Measurements from ENCODE around the gene USP28. TPM values are rescaled to one million over a fixed set of nuclear protein-coding genes. Genes with fewer than 3 reads are reported as not detected.

Gene USP28
- total RNA-seq, 1 donor from 2014 or later, result 22.8 TPM

GRCh38 chr11:113907152-113907551, 31.8 kb upstream of the USP28 start:
- DNase-seq (ENCODE audit: low read depth), result no peak
- Histone ChIP-seq H3K4me3 (ENCODE audit: low read depth, low read length) (no peak overlapping the region), H3K36me3 (ENCODE audit: control insufficient read depth, insufficient read depth, low read length) (no peaks in the 10 kb centered on the region), H3K27me3 (ENCODE audit: control insufficient read depth, insufficient read depth, low read length) (no peaks in the 10 kb centered on the region)
- no peak for TF ChIP-seq CTCF (IDR thresholded peaks at IDR 0.05; ENCODE audit: insufficient read depth, low read length, poor library complexity, severe bottlenecking)

- no peaks in the 10 kb centered on the region for H3K36me3 ChIP-seq (ENCODE audit: control insufficient read depth, insufficient read depth, low read length)
- no peaks in the 10 kb centered on the region for H3K27me3 ChIP-seq (ENCODE audit: control insufficient read depth, insufficient read depth, low read length)
- DNase-seq (ENCODE audit: low read depth), result no peak
- no peak overlapping the region for H3K4me3 ChIP-seq (ENCODE audit: low read depth, low read length)
- TF ChIP-seq CTCF (IDR thresholded peaks at IDR 0.05; ENCODE audit: insufficient read depth, low read length, poor library complexity, severe bottlenecking), result no peak
These were observed 31.1 kb upstream of the USP28 start for GRCh38 chr11:113906516-113906915.

GRCh38 chr11:113906038-113906437, 30.7 kb upstream of the USP28 start:
- Histone ChIP-seq H3K4me3 (ENCODE audit: low read depth, low read length) (no peak overlapping the region), H3K27me3 (ENCODE audit: control insufficient read depth, insufficient read depth, low read length) (no peaks in the 10 kb centered on the region), H3K36me3 (ENCODE audit: control insufficient read depth, insufficient read depth, low read length) (no peaks in the 10 kb centered on the region)
- no peak for DNase-seq (ENCODE audit: low read depth)
- no peak for TF ChIP-seq CTCF (IDR thresholded peaks at IDR 0.05; ENCODE audit: insufficient read depth, low read length, poor library complexity, severe bottlenecking)

GRCh38 chr11:113904379-113905101, 29.2 kb upstream of the USP28 start, which contains the start of gene HTR3B:
HTR3B (plus strand) TSS chr11:113904796; CDS start chr11:113904934, 138 bp downstream.
- TF ChIP-seq CTCF (IDR thresholded peaks at IDR 0.05; ENCODE audit: insufficient read depth, low read length, poor library complexity, severe bottlenecking), result no peak
- H3K27me3 ChIP-seq (ENCODE audit: control insufficient read depth, insufficient read depth, low read length), result no peaks in the 10 kb centered on the region

GRCh38 chr11:113901141-113901540, 25.8 kb upstream of the USP28 start:
- no peak for DNase-seq (ENCODE audit: low read depth)
- Histone ChIP-seq H3K36me3 (ENCODE audit: control insufficient read depth, insufficient read depth, low read length) (no peaks in the 10 kb centered on the region), H3K4me3 (ENCODE audit: low read depth, low read length) (no peak overlapping the region), H3K27me3 (ENCODE audit: control insufficient read depth, insufficient read depth, low read length) (peaks cover 2% of the 10 kb centered on the region)
- no peak for TF ChIP-seq CTCF (IDR thresholded peaks at IDR 0.05; ENCODE audit: insufficient read depth, low read length, poor library complexity, severe bottlenecking)

More at GRCh38 chr11:113904379-113905101, 29.2 kb upstream of the USP28 start, which contains the start of gene HTR3B:
- no peaks in the 10 kb centered on the region for H3K36me3 ChIP-seq (ENCODE audit: control insufficient read depth, insufficient read depth, low read length)
- DNase-seq (ENCODE audit: low read depth), result no peak
- no peak within 1 kb of the TSS for H3K4me3 ChIP-seq (ENCODE audit: low read depth, low read length)

All from kidney epithelial cell (primary cell).